Measurements from ENCODE around the gene HS3ST5. TPM values are rescaled to one million over a fixed set of nuclear protein-coding genes. Genes with fewer than 3 reads are reported as not detected.
"Not testable (repeated sequence)": the region's sequence is repeated elsewhere in the genome, so short reads cannot be mapped to it uniquely, and the experiment has no call there.

The HS3ST5 gene
- total RNA-seq, 1 donor from 2014 or later: 1.5 TPM

DNA sequence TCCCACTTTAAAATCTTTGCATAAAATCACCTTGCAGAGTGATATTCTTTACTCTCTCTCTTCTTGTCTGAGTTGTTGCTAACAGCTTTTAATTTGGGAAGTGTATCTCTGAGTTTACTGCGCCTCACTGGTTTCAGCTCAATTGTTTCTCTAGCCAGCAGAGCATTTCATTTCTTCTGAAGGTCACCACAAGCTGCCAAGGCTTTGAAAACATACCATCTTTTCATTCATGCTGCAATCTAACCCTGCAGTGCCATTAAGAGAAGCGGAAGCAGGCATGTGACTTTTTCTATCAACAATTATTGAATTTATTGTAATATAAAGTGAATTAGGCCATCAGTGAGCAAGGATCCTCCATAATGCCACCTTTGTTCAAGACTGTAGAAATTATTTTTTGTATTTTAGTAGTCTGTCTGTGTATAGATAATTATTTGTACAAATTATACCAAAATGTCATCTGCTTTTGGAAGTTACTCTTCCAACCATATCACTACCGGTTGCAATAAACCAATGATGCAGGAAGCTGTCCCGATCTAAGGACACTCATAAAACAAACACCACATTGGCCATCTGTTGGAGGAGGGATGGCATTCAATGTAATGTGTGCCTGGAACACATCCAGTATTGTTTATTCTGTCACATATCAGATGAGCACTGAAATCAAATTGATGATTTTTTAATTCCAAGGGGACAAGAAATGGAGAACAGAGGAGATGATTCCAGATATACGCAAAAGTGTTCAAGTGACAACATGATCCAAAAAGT is 26.8 kb downstream of the HS3ST5 start:
- no peak overlapping the region for H3K4me3 ChIP-seq (ENCODE audit: insufficient read depth, low read depth, low read length)
- FAIRE-seq (no peak), DNase-seq (ENCODE audit: low read depth) (no peak)
- Mint-ChIP-seq H3K27ac (ENCODE audit: unreplicated experiment) (no peak overlapping the region), H3K27me3 (ENCODE audit: low read depth, unreplicated experiment) (no peaks in the 10 kb centered on the region), H3K9me3 (ENCODE audit: unreplicated experiment) (no peaks in the 10 kb centered on the region), H3K36me3 (ENCODE audit: low read depth, unreplicated experiment) (no peaks in the 10 kb centered on the region), H3K4me3 (ENCODE audit: unreplicated experiment) (no peak overlapping the region), H3K4me1 (ENCODE audit: low read depth, unreplicated experiment) (no peaks in the 10 kb centered on the region)
- H4K20me1 ChIP-seq (ENCODE audit: insufficient read depth, low read length): no peaks in the 10 kb centered on the region
- H3K4me2 ChIP-seq (ENCODE audit: low read length): no peak overlapping the region
- H2AFZ ChIP-seq (ENCODE audit: low read depth, low read length): no peak overlapping the region
- H3K79me2 ChIP-seq (ENCODE audit: insufficient read depth, low read length): no peaks in the 10 kb centered on the region
- no peaks in the 10 kb centered on the region for H3K9me3 ChIP-seq (ENCODE audit: insufficient read depth, low read depth, low read length)
- H3K27ac ChIP-seq (ENCODE audit: low read depth, low read length): no peak overlapping the region
- no peaks in the 10 kb centered on the region for H3K4me1 ChIP-seq (ENCODE audit: insufficient read depth, low read length)
- H3K9ac ChIP-seq (ENCODE audit: low read length): no peak overlapping the region
- no peaks in the 10 kb centered on the region for H3K36me3 ChIP-seq (ENCODE audit: insufficient read depth, low read length)
- H3K27me3 ChIP-seq (ENCODE audit: insufficient read depth, low read length): no peaks in the 10 kb centered on the region
- TF ChIP-seq, protein P1, sequence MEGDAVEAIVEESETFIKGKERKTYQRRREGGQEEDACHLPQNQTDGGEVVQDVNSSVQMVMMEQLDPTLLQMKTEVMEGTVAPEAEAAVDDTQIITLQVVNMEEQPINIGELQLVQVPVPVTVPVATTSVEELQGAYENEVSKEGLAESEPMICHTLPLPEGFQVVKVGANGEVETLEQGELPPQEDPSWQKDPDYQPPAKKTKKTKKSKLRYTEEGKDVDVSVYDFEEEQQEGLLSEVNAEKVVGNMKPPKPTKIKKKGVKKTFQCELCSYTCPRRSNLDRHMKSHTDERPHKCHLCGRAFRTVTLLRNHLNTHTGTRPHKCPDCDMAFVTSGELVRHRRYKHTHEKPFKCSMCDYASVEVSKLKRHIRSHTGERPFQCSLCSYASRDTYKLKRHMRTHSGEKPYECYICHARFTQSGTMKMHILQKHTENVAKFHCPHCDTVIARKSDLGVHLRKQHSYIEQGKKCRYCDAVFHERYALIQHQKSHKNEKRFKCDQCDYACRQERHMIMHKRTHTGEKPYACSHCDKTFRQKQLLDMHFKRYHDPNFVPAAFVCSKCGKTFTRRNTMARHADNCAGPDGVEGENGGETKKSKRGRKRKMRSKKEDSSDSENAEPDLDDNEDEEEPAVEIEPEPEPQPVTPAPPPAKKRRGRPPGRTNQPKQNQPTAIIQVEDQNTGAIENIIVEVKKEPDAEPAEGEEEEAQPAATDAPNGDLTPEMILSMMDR (IDR thresholded peaks at IDR 0.05; ENCODE audit: insufficient read depth, low read depth, low read length): no peak
- no peak for TF ChIP-seq EZH2 (IDR thresholded peaks at IDR 0.05; ENCODE audit: insufficient read depth, low read length)

DNA sequence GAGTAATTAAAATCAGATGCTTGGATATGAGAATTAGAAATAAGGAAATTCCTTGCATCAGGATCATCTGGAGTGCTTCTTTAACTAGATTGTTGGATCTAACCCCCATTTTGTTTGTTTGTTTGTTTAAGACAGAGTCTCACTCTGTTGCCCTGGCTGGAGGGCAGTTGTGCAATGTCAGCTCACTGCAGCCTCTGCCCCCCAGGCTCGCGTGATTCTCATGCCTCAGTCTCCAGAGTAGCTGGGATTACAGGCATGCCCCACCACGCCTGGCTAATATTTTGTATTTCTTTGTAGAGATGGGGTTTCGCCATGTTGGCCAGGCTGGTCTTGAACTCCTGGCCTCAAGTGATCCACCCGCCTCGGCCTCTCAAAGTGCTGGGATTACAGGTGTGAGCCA is 29.0 kb downstream of the HS3ST5 start:
- not testable (repeated sequence) for FAIRE-seq; H3K27me3 ChIP-seq (ENCODE audit: insufficient read depth, low read length)

DNA sequence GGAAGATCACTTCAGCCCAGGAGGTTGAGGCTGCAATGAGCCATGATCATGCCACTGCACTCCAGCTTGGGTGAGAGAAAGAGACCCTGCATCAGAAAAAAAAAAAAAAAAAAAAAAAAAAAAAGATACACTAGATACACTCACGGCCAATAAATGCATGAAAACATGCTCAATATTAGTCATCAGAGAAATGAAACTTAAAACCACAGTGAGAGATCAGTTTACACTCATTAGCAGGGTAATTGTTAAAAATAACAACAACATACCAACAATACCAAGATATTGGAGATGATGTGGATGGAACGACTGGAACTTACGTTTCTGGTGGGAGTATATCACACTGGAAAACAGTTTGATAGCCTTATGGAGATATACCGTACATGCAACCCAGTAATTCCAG is 29.9 kb downstream of the HS3ST5 start:
- Histone ChIP-seq H3K4me2 (ENCODE audit: low read length) (no peak overlapping the region), H3K4me1 (ENCODE audit: insufficient read depth, low read length) (no peaks in the 10 kb centered on the region), H3K4me3 (ENCODE audit: insufficient read depth, low read depth, low read length) (no peak overlapping the region), H2AFZ (ENCODE audit: low read depth, low read length) (no peak overlapping the region), H3K9me3 (ENCODE audit: insufficient read depth, low read depth, low read length) (no peaks in the 10 kb centered on the region), H3K27ac (ENCODE audit: low read depth, low read length) (no peak overlapping the region), H4K20me1 (ENCODE audit: insufficient read depth, low read length) (no peaks in the 10 kb centered on the region), H3K36me3 (ENCODE audit: insufficient read depth, low read length) (no peaks in the 10 kb centered on the region), H3K9ac (ENCODE audit: low read length) (no peak overlapping the region), H3K27me3 (ENCODE audit: insufficient read depth, low read length) (no peaks in the 10 kb centered on the region), H3K79me2 (ENCODE audit: insufficient read depth, low read length) (no peaks in the 10 kb centered on the region)
- Mint-ChIP-seq H3K4me1 (ENCODE audit: low read depth, unreplicated experiment) (no peaks in the 10 kb centered on the region), H3K27me3 (ENCODE audit: low read depth, unreplicated experiment) (no peaks in the 10 kb centered on the region), H3K27ac (ENCODE audit: unreplicated experiment) (no peak overlapping the region), H3K9me3 (ENCODE audit: unreplicated experiment) (no peaks in the 10 kb centered on the region), H3K36me3 (ENCODE audit: low read depth, unreplicated experiment) (peaks cover 2% of the 10 kb centered on the region), H3K4me3 (ENCODE audit: unreplicated experiment) (no peak overlapping the region)
- TF ChIP-seq, protein P1 (IDR thresholded peaks at IDR 0.05; ENCODE audit: insufficient read depth, low read depth, low read length): no peak
- TF ChIP-seq EZH2 (IDR thresholded peaks at IDR 0.05; ENCODE audit: insufficient read depth, low read length): no peak
- no peak for DNase-seq (ENCODE audit: low read depth)
- FAIRE-seq: no peak

More for the DNA sequence above, 29.0 kb downstream of the HS3ST5 start:
- not testable (repeated sequence) for H3K79me2 ChIP-seq (ENCODE audit: insufficient read depth, low read length); H3K4me3 ChIP-seq (ENCODE audit: insufficient read depth, low read depth, low read length); H3K9me3 ChIP-seq (ENCODE audit: insufficient read depth, low read depth, low read length); H3K9me3 Mint-ChIP-seq (ENCODE audit: unreplicated experiment); H3K27ac Mint-ChIP-seq (ENCODE audit: unreplicated experiment); H3K36me3 ChIP-seq (ENCODE audit: insufficient read depth, low read length); H3K4me1 ChIP-seq (ENCODE audit: insufficient read depth, low read length); H3K4me3 Mint-ChIP-seq (ENCODE audit: unreplicated experiment); H3K4me2 ChIP-seq (ENCODE audit: low read length); DNase-seq (ENCODE audit: low read depth); H3K4me1 Mint-ChIP-seq (ENCODE audit: low read depth, unreplicated experiment); H3K36me3 Mint-ChIP-seq (ENCODE audit: low read depth, unreplicated experiment); H3K9ac ChIP-seq (ENCODE audit: low read length); H3K27me3 Mint-ChIP-seq (ENCODE audit: low read depth, unreplicated experiment); H3K27ac ChIP-seq (ENCODE audit: low read depth, low read length); H4K20me1 ChIP-seq (ENCODE audit: insufficient read depth, low read length); H2AFZ ChIP-seq (ENCODE audit: low read depth, low read length)

Data from astrocyte (in vitro differentiated cells and primary cell).